Mesenchymal stem cell (in vitro differentiated cells and primary cell): Measurements from ENCODE around the gene MLLT11.

Source experiments
- DNase-seq: peaks from one replicate; pipeline ENCODE4 v3.0.0-alpha.2; 2013
- H2AFZ ChIP-seq: one replicate; pipeline ENCODE4 v1.6.1; 2013; ENCODE audit warnings: low read depth, mild to moderate bottlenecking, control low read depth, inconsistent platforms, low read length, moderate library complexity
- H2AK5ac ChIP-seq: 2 replicates; pipeline ENCODE4 v1.6.1; 2013; ENCODE audit warnings: low read length, moderate library complexity, mild to moderate bottlenecking, inconsistent platforms; ENCODE audit not compliant: severe bottlenecking
- H2BK120ac ChIP-seq: one replicate; pipeline ENCODE4 v1.6.1; 2013; ENCODE audit warnings: low read depth, mild to moderate bottlenecking, inconsistent platforms, low read length, moderate library complexity
- H2BK12ac ChIP-seq, 2 experiments: one replicate each; pipeline ENCODE4 v1.6.1; 2013; ENCODE audit warnings: inconsistent platforms in 2 of 2, low read length in 2 of 2, mild to moderate bottlenecking in 2 of 2, moderate library complexity in 2 of 2, control low read depth in 1 of 2
- H2BK15ac ChIP-seq: one replicate; pipeline ENCODE4 v1.6.1; 2013; ENCODE audit warnings: mild to moderate bottlenecking, low read depth, inconsistent platforms; ENCODE audit not compliant: poor library complexity, severe bottlenecking
- H2BK5ac ChIP-seq: 2 replicates; pipeline ENCODE4 v1.6.1; 2013; ENCODE audit warnings: low read depth, mild to moderate bottlenecking, low read length, control low read depth, inconsistent platforms; ENCODE audit not compliant: poor library complexity, severe bottlenecking
- H3K14ac ChIP-seq, 2 experiments: one replicate each; pipeline ENCODE4 v1.6.1; 2013; ENCODE audit warnings: inconsistent platforms in 2 of 2, low read length in 2 of 2, control low read depth in 1 of 2, mild to moderate bottlenecking in 1 of 2, moderate library complexity in 1 of 2
- H3K18ac ChIP-seq, 2 experiments: one replicate each; pipeline ENCODE4 v1.6.1; 2013; ENCODE audit warnings: inconsistent platforms in 2 of 2, low read length in 2 of 2, control low read depth in 1 of 2, low read depth in 1 of 2, mild to moderate bottlenecking in 1 of 2
- H3K23ac ChIP-seq, 2 experiments: one replicate each; pipeline ENCODE4 v1.6.1; 2013; ENCODE audit warnings: inconsistent platforms in 2 of 2, low read length in 2 of 2, mild to moderate bottlenecking in 2 of 2, moderate library complexity in 2 of 2, control low read depth in 1 of 2
- H3K27ac ChIP-seq: 2 replicates; pipeline ENCODE4 v1.5.1; 2013; ENCODE audit warnings: mild to moderate bottlenecking, moderate library complexity, low read length, control low read depth, inconsistent platforms; ENCODE audit not compliant: poor library complexity, severe bottlenecking
- H3K27me3 ChIP-seq, 2 experiments: 2 replicates each; pipeline versions ENCODE4 v1.6.1 to v1.7.0; 2013; ENCODE audit warnings: low read length in 2 of 2, mild to moderate bottlenecking in 2 of 2, moderate library complexity in 2 of 2, control low read depth in 1 of 2, inconsistent platforms in 1 of 2; ENCODE audit not compliant: control insufficient read depth in 1 of 2, insufficient read depth in 1 of 2
- H3K36me3 ChIP-seq, 2 experiments: 2 replicates each; pipeline versions ENCODE4 v1.6.1 to v1.7.0; 2013; ENCODE audit warnings: low read length in 2 of 2, control low read depth in 1 of 2, inconsistent platforms in 1 of 2, low read depth in 1 of 2, mild to moderate bottlenecking in 1 of 2; ENCODE audit not compliant: insufficient read depth in 2 of 2, control insufficient read depth in 1 of 2
- H3K4ac ChIP-seq, 2 experiments: one replicate each; pipeline ENCODE4 v1.6.1; 2013; ENCODE audit warnings: inconsistent platforms in 2 of 2, low read length in 2 of 2, mild to moderate bottlenecking in 2 of 2, moderate library complexity in 2 of 2, control low read depth in 1 of 2, low read depth in 1 of 2
- H3K4me1 ChIP-seq: 2 replicates; pipeline ENCODE4 v1.6.1; 2013; ENCODE audit warnings: low read depth, low read length, control low read depth; ENCODE audit not compliant: control insufficient read depth, insufficient read depth
- H3K4me2 ChIP-seq: 2 replicates; pipeline ENCODE4 v1.6.1; 2013; ENCODE audit warnings: low read length, mild to moderate bottlenecking, inconsistent platforms; ENCODE audit not compliant: poor library complexity, severe bottlenecking
- H3K4me3 ChIP-seq, 2 experiments: 2 replicates each; pipeline versions ENCODE4 v1.5.1 to v1.7.0; 2013; ENCODE audit warnings: low read length in 2 of 2, mild to moderate bottlenecking in 2 of 2, control low read depth in 1 of 2, low read depth in 1 of 2; ENCODE audit not compliant: insufficient read depth in 1 of 2
- H3K79me1 ChIP-seq: replicated peaks from 2 replicates; pipeline ENCODE4 v1.6.1; 2013; ENCODE audit warnings: mild to moderate bottlenecking, control low read depth, low read length, inconsistent platforms; ENCODE audit not compliant: poor library complexity, severe bottlenecking
- H3K9ac ChIP-seq: 2 replicates; pipeline ENCODE4 v1.7.0; 2013; ENCODE audit warnings: mild to moderate bottlenecking, low read length, moderate library complexity
- H3K9me3 ChIP-seq: 2 replicates; pipeline ENCODE4 v1.7.0; 2013; ENCODE audit warnings: mild to moderate bottlenecking, low read length; ENCODE audit not compliant: control insufficient read depth
- H4K8ac ChIP-seq: one replicate; pipeline ENCODE4 v1.6.1; 2013; ENCODE audit warnings: inconsistent platforms, mild to moderate bottlenecking, low read length, moderate library complexity
- H4K91ac ChIP-seq: one replicate; pipeline ENCODE4 v1.6.1; 2013; ENCODE audit warnings: mild to moderate bottlenecking, low read length, inconsistent platforms
- WGBS: methylation state at CpG from one replicate; pipeline ENCODE4 v1.1.7; 2013; ENCODE audit warnings: mixed read lengths; 5-methylcytosine and 5-hydroxymethylcytosine counted together

MLLT11 gene

GRCh38 chr1:151043163-151043562, 17.0 kb upstream of the MLLT11 start:
- Histone ChIP-seq H3K27ac (no peak overlapping the region), H2BK15ac (no peak overlapping the region)
- WGBS: 100% methylated on average over 1 of the region's 1 CpG

GRCh38 chr1:151047591-151047924, 12.6 kb upstream of the MLLT11 start, which contains the start of gene C1orf56:
C1orf56 (plus strand) TSS chr1:151047751; CDS start chr1:151047848, 97 bp downstream.
- peak within 1 kb of the TSS; percentile 34 for H2BK5ac ChIP-seq
- H3K4me2 ChIP-seq: peak within 1 kb of the TSS; percentile 90
- 2% methylated on average over 15 of the region's 29 CpGs for WGBS
- peak within 1 kb of the TSS; percentile 88 to 91 for H3K4ac ChIP-seq
- peak within 1 kb of the TSS; percentile 69 to 83 for H3K4me3 ChIP-seq
- peak within 1 kb of the TSS; percentile 84 for H4K91ac ChIP-seq
- H3K36me3 ChIP-seq: peaks cover 4 to 28% of the 10 kb centered on the region in 2 experiments
- H2AK5ac ChIP-seq: no peak within 1 kb of the TSS
- peak within 1 kb of the TSS; percentile 88 for H3K9ac ChIP-seq
- H3K4me1 ChIP-seq: peaks cover 8% of the 10 kb centered on the region
- no peaks in the 10 kb centered on the region for H3K9me3 ChIP-seq
- H3K79me1 ChIP-seq: no peaks in the 10 kb centered on the region
- peak within 1 kb of the TSS in 1 of 2 experiments; percentile 93 for H3K14ac ChIP-seq
- H3K27ac ChIP-seq: peak within 1 kb of the TSS; percentile 84
- peak within 1 kb of the TSS; percentile 12 for H2BK120ac ChIP-seq
- peak within 1 kb of the TSS; percentile 15 for H2BK15ac ChIP-seq
- no peaks in the 10 kb centered on the region for H3K27me3 ChIP-seq
- peak within 1 kb of the TSS; percentile 84 for H2AFZ ChIP-seq
- peak within 1 kb of the TSS in 1 of 2 experiments; percentile 91 for H3K23ac ChIP-seq
- peak within 1 kb of the TSS; percentile 66 for H4K8ac ChIP-seq
- H2BK12ac ChIP-seq: peak within 1 kb of the TSS in 1 of 2 experiments; percentile 66
- peak within 1 kb of the TSS; percentile 85 to 100 for H3K18ac ChIP-seq
- DNase-seq: peak; percentile 75

More at GRCh38 chr1:151043163-151043562, 17.0 kb upstream of the MLLT11 start:
- no peak for DNase-seq
- no peak overlapping the region for H3K23ac ChIP-seq
- no peak overlapping the region for H4K91ac ChIP-seq
- H2BK12ac ChIP-seq: no peak overlapping the region
- no peak overlapping the region for H3K9ac ChIP-seq
- H3K27me3 ChIP-seq: no peaks in the 10 kb centered on the region
- H3K14ac ChIP-seq: no peak overlapping the region
- no peak overlapping the region for H4K8ac ChIP-seq
- H2BK5ac ChIP-seq: no peak overlapping the region
- no peak overlapping the region for H2BK120ac ChIP-seq
- H3K36me3 ChIP-seq: peaks cover 0 to 4% of the 10 kb centered on the region in 2 experiments
- peaks cover under 1% of the 10 kb centered on the region for H3K4me1 ChIP-seq
- H3K18ac ChIP-seq: no peak overlapping the region
- no peak overlapping the region for H2AFZ ChIP-seq
- no peak overlapping the region for H2AK5ac ChIP-seq
- no peak overlapping the region for H3K4me2 ChIP-seq
- H3K4ac ChIP-seq: no peak overlapping the region
- no peak overlapping the region for H3K4me3 ChIP-seq
- no peaks in the 10 kb centered on the region for H3K9me3 ChIP-seq
- H3K79me1 ChIP-seq: no peaks in the 10 kb centered on the region

- Histone ChIP-seq H3K23ac (peak overlapping the region in 1 of 2 experiments; percentile 91), H2BK15ac (peak overlapping the region; percentile 15), H3K4ac (peak overlapping the region; percentile 88 to 91), H3K27ac (peak overlapping the region; percentile 84), H3K79me1 (peaks cover 2% of the 10 kb centered on the region), H3K4me3 (peak overlapping the region; percentile 69 to 83), H2AK5ac (no peak overlapping the region), H3K14ac (peak overlapping the region in 1 of 2 experiments; percentile 93), H2BK12ac (peak overlapping the region in 1 of 2 experiments; percentile 66), H4K8ac (peak overlapping the region; percentile 66), H3K4me1 (peaks cover 8% of the 10 kb centered on the region), H2AFZ (peak overlapping the region; percentile 84), H3K36me3 (peaks cover 9 to 33% of the 10 kb centered on the region in 2 experiments), H2BK5ac (peak overlapping the region; percentile 34), H3K4me2 (peak overlapping the region; percentile 90), H2BK120ac (peak overlapping the region; percentile 12), H3K18ac (peak overlapping the region; percentile 85 to 100), H4K91ac (peak overlapping the region; percentile 84), H3K27me3 (no peaks in the 10 kb centered on the region), H3K9ac (peak overlapping the region; percentile 88), H3K9me3 (no peaks in the 10 kb centered on the region)
- DNase-seq: peak; percentile 77
- WGBS: 3% methylated on average over 48 of the region's 48 CpGs
Measured at GRCh38 chr1:151047925-151048644, 12.1 kb upstream of the MLLT11 start.

DNA sequence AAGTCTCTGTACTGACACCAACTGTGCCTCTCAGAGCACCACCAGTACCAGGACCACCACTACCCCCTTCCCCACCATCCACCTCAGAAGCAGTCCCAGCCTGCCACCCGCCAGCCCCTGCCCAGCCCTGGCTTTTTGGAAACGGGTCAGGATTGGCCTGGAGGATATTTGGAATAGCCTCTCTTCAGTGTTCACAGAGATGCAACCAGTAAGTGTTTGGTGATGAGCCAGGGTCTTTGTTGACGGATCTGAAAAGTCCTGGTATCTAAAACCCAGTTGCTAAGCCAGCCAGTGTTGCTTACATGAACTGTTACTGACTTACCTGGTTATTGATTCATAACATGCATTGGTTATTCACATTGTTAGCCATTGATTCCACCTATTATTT, 11.6 kb upstream of the MLLT11 start:
- Histone ChIP-seq H3K18ac (peak overlapping the region in 1 of 2 experiments; percentile 22), H2BK15ac (no peak overlapping the region), H3K27me3 (no peaks in the 10 kb centered on the region), H3K4ac (no peak overlapping the region), H3K79me1 (peaks cover 2% of the 10 kb centered on the region), H2AK5ac (no peak overlapping the region), H3K4me1 (peaks cover 8% of the 10 kb centered on the region), H2BK120ac (no peak overlapping the region), H3K9ac (peak overlapping the region; percentile 88), H3K4me2 (peak overlapping the region; percentile 90), H3K27ac (no peak overlapping the region), H4K8ac (peak overlapping the region; percentile 8), H2BK5ac (no peak overlapping the region), H3K4me3 (peak overlapping the region; percentile 69 to 83), H3K9me3 (no peaks in the 10 kb centered on the region), H3K23ac (no peak overlapping the region), H2BK12ac (no peak overlapping the region), H3K14ac (no peak overlapping the region), H3K36me3 (peaks cover 15 to 39% of the 10 kb centered on the region in 2 experiments), H2AFZ (no peak overlapping the region), H4K91ac (no peak overlapping the region)
- DNase-seq: no peak
- 67% methylated on average over 3 of the region's 3 CpGs for WGBS
